ENCODE measurements around the gene NFASC.

Gene NFASC

DNA sequence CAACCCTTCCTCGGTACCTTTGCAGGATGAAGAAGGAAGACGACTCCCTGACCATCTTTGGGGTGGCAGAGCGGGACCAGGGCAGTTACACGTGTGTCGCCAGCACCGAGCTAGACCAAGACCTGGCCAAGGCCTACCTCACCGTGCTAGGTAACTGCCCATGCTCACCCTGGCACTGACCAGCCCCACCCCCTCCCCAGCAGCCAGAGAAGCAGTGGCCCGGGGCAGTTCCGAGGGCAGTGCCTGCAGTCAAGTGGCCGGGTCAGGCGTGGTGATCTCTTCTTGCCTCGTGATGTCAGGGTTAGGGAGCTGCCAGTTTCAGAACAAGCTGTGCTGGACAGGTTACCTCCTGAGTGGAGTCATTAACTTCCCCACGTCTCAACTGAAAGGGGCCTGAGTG, 106.0 kb downstream of the NFASC start:
- in situ Hi-C loops (cut with HindIII; ENCODE audit: low sequenced_read_pairs) = no loop called here

GRCh38 chr1:204977318-204977717, 106.7 kb downstream of the NFASC start:
- in situ Hi-C loops (cut with HindIII; ENCODE audit: low sequenced_read_pairs) = no loop called here

- in situ Hi-C loops (cut with HindIII; ENCODE audit: low sequenced_read_pairs) = no loop called here
Measured at GRCh38 chr1:204978782-204979181, 108.1 kb downstream of the NFASC start.

GRCh38 chr1:204979306-204979705, 108.6 kb downstream of the NFASC start:
- in situ Hi-C loops (cut with HindIII; ENCODE audit: low sequenced_read_pairs) = no loop called here

- in situ Hi-C loops (cut with HindIII; ENCODE audit: low sequenced_read_pairs) = no loop called here
Measured at GRCh38 chr1:204979891-204980649, 109.4 kb downstream of the NFASC start.

- in situ Hi-C loops (cut with HindIII; ENCODE audit: low sequenced_read_pairs) = no loop called here
Measured at GRCh38 chr1:204980840-204981405, 110.3 kb downstream of the NFASC start.

DNA sequence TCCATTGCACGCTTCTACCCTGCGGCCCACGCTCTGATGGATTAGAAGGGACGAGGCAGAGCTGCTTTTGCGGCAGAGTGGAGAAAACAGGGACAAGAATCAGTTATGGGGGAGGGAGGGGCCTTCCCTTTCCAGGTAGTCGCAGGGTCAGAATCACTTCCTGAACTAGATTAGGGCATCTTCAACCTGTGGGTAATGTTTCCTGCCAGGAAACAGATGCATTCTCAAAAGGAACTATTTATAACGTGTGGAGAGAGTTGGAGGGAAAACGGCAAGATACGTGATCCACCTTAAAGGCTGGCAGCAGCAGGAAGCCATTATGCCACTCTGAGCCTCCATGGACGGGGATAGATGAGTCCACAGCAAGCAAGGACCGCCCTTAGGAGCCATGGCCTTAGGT, 112.5 kb downstream of the NFASC start:
- in situ Hi-C loops (cut with HindIII; ENCODE audit: low sequenced_read_pairs) = no loop called here

- in situ Hi-C loops (cut with HindIII; ENCODE audit: low sequenced_read_pairs) = no loop called here
Measured at GRCh38 chr1:204983881-204984280, 113.2 kb downstream of the NFASC start.

- in situ Hi-C loops (cut with HindIII; ENCODE audit: low sequenced_read_pairs) = no loop called here
Measured at GRCh38 chr1:204984499-204984898, 113.8 kb downstream of the NFASC start.

- in situ Hi-C loops (cut with HindIII; ENCODE audit: low sequenced_read_pairs) = no loop called here
Measured at GRCh38 chr1:204986181-204986580, 115.5 kb downstream of the NFASC start.

GRCh38 chr1:204987689-204988088, 117.0 kb downstream of the NFASC start:
- in situ Hi-C loops (cut with HindIII; ENCODE audit: low sequenced_read_pairs) = no loop called here

DNA sequence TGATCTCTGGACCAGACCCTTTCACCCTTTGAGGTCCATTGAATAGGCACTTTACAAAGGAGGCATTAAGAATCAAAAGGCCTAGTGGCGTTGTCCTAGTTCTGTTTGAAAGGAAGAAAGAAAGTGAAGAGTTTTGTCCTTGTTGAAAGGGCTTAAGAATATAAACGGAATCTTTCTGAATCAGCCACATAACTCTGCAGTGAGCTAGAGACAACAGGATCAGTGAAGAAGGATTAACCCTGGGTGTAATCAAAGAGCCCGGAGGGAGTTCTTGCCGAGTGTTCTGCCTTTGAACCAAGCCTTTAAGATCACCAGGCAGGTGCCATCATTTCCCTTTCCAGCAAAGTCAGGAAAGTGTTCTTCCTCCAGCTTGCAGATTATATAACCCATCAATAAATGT, 117.5 kb downstream of the NFASC start:
- in situ Hi-C loops (cut with HindIII; ENCODE audit: low sequenced_read_pairs) = no loop called here

GRCh38 chr1:204989266-204990058, 118.8 kb downstream of the NFASC start:
- in situ Hi-C loops (cut with HindIII; ENCODE audit: low sequenced_read_pairs) = no loop called here

DNA sequence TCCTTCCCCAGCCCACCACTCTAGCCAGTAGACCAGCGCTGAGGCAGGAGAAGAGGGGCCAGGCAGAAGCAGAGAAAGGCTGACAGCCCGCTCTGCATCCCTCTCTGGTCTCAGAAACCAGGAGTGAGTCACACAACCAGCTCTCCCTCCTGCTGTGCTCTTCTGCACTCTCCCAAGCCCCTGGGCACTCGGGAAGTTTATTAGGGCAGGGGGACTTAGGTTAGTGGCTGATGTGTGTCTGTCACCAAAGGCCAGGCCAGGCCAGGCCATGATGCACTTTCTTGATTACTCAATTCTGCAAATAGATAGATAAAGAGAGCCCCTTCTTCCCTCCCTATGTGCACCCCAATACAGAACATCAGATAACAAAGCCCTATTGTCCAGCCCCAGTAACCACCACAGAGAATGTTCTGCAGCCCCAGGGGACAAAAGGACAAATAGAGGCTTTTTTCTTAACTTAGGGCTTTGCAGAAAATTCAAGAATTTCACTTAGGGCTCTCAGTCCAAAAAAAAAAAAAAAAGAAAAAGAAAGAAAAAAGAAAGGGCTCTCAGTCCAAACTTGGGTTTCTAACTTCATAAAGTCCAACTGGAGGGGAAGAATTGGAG, 119.5 kb downstream of the NFASC start:
- in situ Hi-C loops (cut with HindIII; ENCODE audit: low sequenced_read_pairs) = no loop called here

DNA sequence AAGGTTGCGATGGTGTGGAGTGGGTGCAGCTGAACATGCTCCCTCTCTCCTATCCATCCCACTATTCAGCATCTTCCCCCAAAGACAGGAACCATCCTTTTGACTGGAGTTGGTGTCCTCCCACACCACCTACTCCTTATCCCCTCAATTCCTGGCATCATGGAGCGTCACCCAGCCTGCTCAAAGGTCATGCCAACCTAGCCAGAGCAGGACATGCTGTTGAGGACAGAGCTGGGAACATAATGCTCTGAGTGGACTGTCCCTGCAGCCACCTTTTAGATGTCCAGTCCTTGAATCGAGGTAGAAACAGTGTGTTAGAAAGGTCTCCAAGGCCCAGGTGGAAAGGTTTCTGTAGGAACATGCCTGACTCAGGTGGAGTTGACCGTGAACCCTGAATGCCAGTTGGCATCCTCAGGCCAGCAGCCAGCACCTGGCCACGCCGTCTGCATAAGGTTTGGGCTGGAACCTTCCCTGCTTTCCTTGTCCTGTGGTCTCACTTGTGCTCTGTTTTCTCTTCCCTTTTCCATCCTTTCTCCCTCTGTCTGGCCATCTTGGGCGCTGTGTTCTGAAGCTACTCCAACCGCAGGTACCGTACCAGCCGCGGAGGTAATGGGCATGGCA, 120.2 kb downstream of the NFASC start:
- in situ Hi-C loops (cut with HindIII; ENCODE audit: low sequenced_read_pairs) = no loop called here

DNA sequence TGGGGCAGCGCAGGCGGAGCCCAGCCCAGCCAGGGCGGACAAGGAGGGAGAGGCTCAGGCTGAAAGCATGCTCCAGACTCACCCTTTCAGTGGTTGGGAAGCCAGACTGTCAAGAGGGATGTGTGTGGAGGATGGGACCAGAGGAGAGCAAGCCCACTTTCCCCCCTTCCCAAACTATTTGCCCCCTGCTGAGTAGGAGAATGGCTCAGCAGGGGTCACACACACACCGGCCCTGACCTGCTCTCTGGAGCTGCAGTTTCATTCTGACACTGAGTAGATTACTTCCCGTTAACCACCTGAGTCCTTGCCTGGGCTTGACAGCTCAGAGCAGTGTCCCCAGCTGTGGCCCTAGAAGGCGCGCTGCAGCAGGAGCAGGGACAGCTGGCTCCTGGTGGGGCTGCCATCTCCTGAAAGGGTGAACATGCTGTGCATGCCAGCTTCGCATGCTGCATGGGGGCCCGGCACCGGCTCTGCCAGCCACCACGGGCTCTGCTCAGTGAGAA, 120.7 kb downstream of the NFASC start:
- in situ Hi-C loops (cut with HindIII; ENCODE audit: low sequenced_read_pairs) = no loop called here

DNA sequence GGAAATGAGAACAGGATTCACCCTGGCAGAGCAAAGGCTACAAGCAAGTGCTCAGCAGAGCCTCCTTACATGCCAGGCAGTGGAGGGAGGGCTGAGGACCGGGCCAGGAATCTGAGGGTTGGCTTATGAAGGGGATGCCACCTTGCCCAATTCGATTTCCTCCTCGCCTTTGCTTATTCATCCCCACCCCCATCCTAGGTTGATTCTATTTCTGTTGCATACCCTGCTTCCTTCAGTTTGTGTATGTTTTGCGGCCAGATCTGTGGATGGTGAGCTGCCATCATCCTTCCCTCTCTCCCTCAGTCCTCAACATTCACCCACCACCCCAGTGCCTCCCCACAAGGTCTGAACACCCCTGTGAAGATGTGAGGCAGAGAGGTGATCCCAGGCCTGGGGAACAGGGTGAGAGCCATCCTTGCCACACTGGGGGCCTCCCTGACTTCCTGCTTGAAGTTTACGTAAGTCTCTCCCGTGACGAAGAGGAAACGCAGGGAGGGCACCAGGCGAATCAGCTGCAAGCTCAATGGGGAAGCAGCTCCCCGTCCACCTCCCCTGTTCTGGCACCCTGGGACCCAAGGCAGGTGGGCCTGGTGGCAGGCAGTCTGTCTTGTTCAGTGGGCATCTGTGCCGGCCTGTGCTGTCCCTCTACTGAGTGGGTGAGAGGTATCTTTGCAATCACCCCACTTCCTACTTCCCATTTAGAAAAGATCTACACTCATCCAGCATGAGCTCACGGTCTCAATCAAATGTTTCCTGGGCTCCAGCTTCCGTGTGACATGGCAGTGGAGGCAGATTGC, 121.7 kb downstream of the NFASC start:
- in situ Hi-C loops (cut with HindIII; ENCODE audit: low sequenced_read_pairs) = no loop called here

DNA sequence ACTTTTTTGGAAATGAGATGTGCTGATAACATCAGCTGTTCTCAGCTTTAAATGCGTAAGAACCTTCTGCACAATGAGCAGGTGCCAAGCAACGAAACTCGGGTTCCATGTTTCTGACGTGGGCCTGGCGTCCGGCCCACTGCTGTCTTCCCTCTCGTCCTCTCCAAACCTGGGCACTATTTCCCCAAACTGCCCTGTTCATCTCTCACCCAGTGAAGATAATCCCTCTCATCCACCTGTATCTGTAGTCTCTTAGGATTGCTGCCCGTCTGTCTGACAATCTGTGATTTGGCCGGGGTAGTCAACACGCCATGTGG, 122.3 kb downstream of the NFASC start:
- in situ Hi-C loops (cut with HindIII; ENCODE audit: low sequenced_read_pairs) = no loop called here

DNA sequence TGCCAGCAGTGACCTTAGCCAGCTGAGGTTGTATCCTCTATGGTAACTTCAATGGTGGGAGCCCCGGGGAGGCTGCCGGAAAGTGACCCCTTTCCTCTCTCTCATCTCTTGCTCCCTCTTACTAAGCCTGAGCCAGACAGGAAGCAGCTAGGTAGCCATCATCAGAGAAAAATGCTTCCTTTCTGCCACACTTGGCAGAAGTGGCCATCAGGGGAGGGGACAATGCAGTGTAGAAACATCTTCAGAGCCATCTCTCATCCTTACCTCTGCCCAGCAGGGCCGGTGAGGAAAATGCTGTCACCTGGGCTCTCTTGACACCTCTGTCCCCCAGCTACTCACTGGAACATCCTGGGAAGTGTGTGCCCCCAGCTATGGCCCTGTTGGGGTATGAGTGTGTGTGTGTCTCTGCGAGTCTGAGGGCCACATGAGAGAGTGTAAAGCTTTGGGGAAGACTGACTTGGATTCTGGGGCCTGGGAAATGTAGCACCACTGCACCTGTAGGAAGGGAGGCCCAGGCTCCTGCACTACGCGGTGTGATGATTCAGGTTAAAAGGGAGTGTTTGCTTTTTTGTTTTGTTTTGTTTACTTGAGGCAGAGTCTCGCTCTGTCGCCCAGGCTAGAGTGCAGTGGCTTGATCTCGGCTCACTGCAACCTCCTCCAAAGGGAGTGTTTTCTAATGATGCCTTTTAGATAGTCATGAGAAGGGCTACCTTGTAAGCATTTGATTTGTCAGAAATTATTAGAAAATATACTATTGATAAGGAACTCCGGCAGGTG, 123.6 kb downstream of the NFASC start:
- in situ Hi-C loops (cut with HindIII; ENCODE audit: low sequenced_read_pairs) = no loop called here

- in situ Hi-C loops (cut with HindIII; ENCODE audit: low sequenced_read_pairs) = no loop called here
Measured at GRCh38 chr1:204996981-204997380, 126.3 kb downstream of the NFASC start.

Data from DLD1 (cell line).